DND-41 (cell line): ENCODE measurements around the gene MEGF11.

Experiments used
- ATAC-seq: fragments of 200-7000 bp; cut with Tn5 transposase; 3 replicates; pipeline ENCODE4 v1.9.1; 2021; ENCODE audit warnings: low read depth; ENCODE audit not compliant: insufficient read depth
- DNase-seq: peaks from one replicate; pipeline ENCODE4 v3.0.0-alpha.2; 2020
- H2AFZ ChIP-seq: 2 replicates; pipeline ENCODE4 v1.6.0; 2012; ENCODE audit warnings: low read depth, low read length
- H3K27ac ChIP-seq: 2 replicates; pipeline ENCODE4 v1.5.1; 2012; ENCODE audit warnings: low read length, inconsistent platforms
- H3K27me3 ChIP-seq: fragments of 200-600 bp; sonication (generic); 2 replicates; pipeline ENCODE4 v1.6.0; 2012; ENCODE audit warnings: low read length, mild to moderate bottlenecking, inconsistent platforms; ENCODE audit not compliant: insufficient read depth, poor library complexity
- H3K36me3 ChIP-seq: 2 replicates; pipeline ENCODE4 v1.5.1; 2012; ENCODE audit warnings: low read length, inconsistent platforms; ENCODE audit not compliant: insufficient read depth
- H3K4me1 ChIP-seq: 2 replicates; pipeline ENCODE4 v1.5.1; 2012; ENCODE audit warnings: mild to moderate bottlenecking, low read length; ENCODE audit not compliant: insufficient read depth
- H3K4me2 ChIP-seq: 2 replicates; pipeline ENCODE4 v1.6.0; 2012; ENCODE audit warnings: mild to moderate bottlenecking, moderate library complexity, low read length, inconsistent platforms; ENCODE audit not compliant: insufficient read depth
- H3K4me3 ChIP-seq, 2 experiments: fragments of 200-600 bp in 1 of 2; shearing (Covaris generic) in 1 of 2; 2 replicates each; pipeline ENCODE4 v1.5.1; 2012 to 2016; ENCODE audit warnings: inconsistent platforms in 2 of 2, low read length in 2 of 2, mild to moderate bottlenecking in 2 of 2, low read depth in 1 of 2, moderate library complexity in 1 of 2
- H3K79me2 ChIP-seq: 2 replicates; pipeline ENCODE4 v1.6.0; 2012; ENCODE audit warnings: low read length, inconsistent platforms; ENCODE audit not compliant: insufficient read depth
- H3K9ac ChIP-seq: 2 replicates; pipeline ENCODE4 v1.6.0; 2012; ENCODE audit warnings: low read depth, mild to moderate bottlenecking, inconsistent platforms, low read length, moderate library complexity
- H3K9me3 ChIP-seq: 2 replicates; pipeline ENCODE4 v1.5.1; 2012; ENCODE audit warnings: low read length, moderate library complexity, mild to moderate bottlenecking, inconsistent platforms; ENCODE audit not compliant: insufficient read depth, severe bottlenecking
- H4K20me1 ChIP-seq: 2 replicates; pipeline ENCODE4 v1.6.0; 2012; ENCODE audit warnings: low read length; ENCODE audit not compliant: insufficient read depth
- CTCF ChIP-seq: IDR thresholded peaks from 2 replicates; pipeline ENCODE4 v1.5.1; 2012; ENCODE audit warnings: borderline replicate concordance, low read length, moderate library complexity, mild to moderate bottlenecking; ENCODE audit not compliant: poor library complexity, severe bottlenecking; ENCODE audit errors: extremely low read depth
- EZH2 ChIP-seq: IDR thresholded peaks from 3 replicates; pipeline ENCODE4 v1.6.1; 2012; ENCODE audit warnings: borderline replicate concordance, low read depth, mild to moderate bottlenecking, moderate library complexity, low read length, inconsistent platforms; ENCODE audit not compliant: severe bottlenecking

Gene MEGF11

GRCh38 chr15:65937054-65937453 lies 316.5 kb downstream of the MEGF11 start:
- no peak for TF ChIP-seq EZH2
- TF ChIP-seq CTCF: no peak
- no peak overlapping the region for H3K27ac ChIP-seq

GRCh38 chr15:65936282-65936681 lies 317.3 kb downstream of the MEGF11 start:
- Histone ChIP-seq H3K27ac (no peak overlapping the region), H3K79me2 (no peaks in the 10 kb centered on the region), H3K4me2 (no peak overlapping the region), H3K36me3 (no peaks in the 10 kb centered on the region), H3K27me3 (no peaks in the 10 kb centered on the region), H3K4me3 (no peak overlapping the region), H4K20me1 (no peaks in the 10 kb centered on the region), H3K4me1 (no peaks in the 10 kb centered on the region), H3K9me3 (no peaks in the 10 kb centered on the region), H3K9ac (no peak overlapping the region), H2AFZ (no peak overlapping the region)
- ATAC-seq (no peak), DNase-seq (no peak)
- TF ChIP-seq CTCF: no peak
- TF ChIP-seq EZH2: no peak

More at GRCh38 chr15:65937054-65937453, 316.5 kb downstream of the MEGF11 start:
- H3K4me1 ChIP-seq: no peaks in the 10 kb centered on the region
- H3K9me3 ChIP-seq: no peaks in the 10 kb centered on the region
- ATAC-seq (no peak), DNase-seq (no peak)
- H3K79me2 ChIP-seq: no peaks in the 10 kb centered on the region
- no peaks in the 10 kb centered on the region for H4K20me1 ChIP-seq
- no peak overlapping the region for H3K9ac ChIP-seq
- no peaks in the 10 kb centered on the region for H3K27me3 ChIP-seq
- H3K4me2 ChIP-seq: no peak overlapping the region
- H3K4me3 ChIP-seq: no peak overlapping the region
- H3K36me3 ChIP-seq: no peaks in the 10 kb centered on the region
- no peak overlapping the region for H2AFZ ChIP-seq

- no peak overlapping the region for H3K27ac ChIP-seq
- DNase-seq (no peak), ATAC-seq (no peak)
- no peaks in the 10 kb centered on the region for H3K9me3 ChIP-seq
- TF ChIP-seq EZH2: no peak
- no peak for TF ChIP-seq CTCF
- no peak overlapping the region for H3K9ac ChIP-seq
- no peak overlapping the region for H2AFZ ChIP-seq
- H3K4me3 ChIP-seq: no peak overlapping the region
- no peaks in the 10 kb centered on the region for H4K20me1 ChIP-seq
- no peaks in the 10 kb centered on the region for H3K27me3 ChIP-seq
- H3K36me3 ChIP-seq: no peaks in the 10 kb centered on the region
- H3K4me1 ChIP-seq: no peaks in the 10 kb centered on the region
- H3K79me2 ChIP-seq: no peaks in the 10 kb centered on the region
- no peak overlapping the region for H3K4me2 ChIP-seq
Observed at GRCh38 chr15:65935391-65935790, 318.2 kb downstream of the MEGF11 start.

GRCh38 chr15:65931221-65931620 lies 322.3 kb downstream of the MEGF11 start:
- Histone ChIP-seq H4K20me1 (no peaks in the 10 kb centered on the region), H3K27me3 (no peaks in the 10 kb centered on the region), H3K27ac (no peak overlapping the region), H3K36me3 (no peaks in the 10 kb centered on the region), H3K9me3 (no peaks in the 10 kb centered on the region), H3K9ac (no peak overlapping the region), H2AFZ (no peak overlapping the region), H3K79me2 (no peaks in the 10 kb centered on the region), H3K4me1 (no peaks in the 10 kb centered on the region), H3K4me2 (no peak overlapping the region), H3K4me3 (no peak overlapping the region)
- no peak for TF ChIP-seq CTCF
- ATAC-seq (no peak), DNase-seq (no peak)
